GM19328 (cell line): ENCODE measurements around the gene MRNIP.

Experiments used
- ATAC-seq: cut with Tn5 transposase; IDR thresholded peaks from one replicate; pipeline ENCODE4 v1.9.1; 2021; ENCODE audit warnings: mild to moderate bottlenecking, moderate library complexity; ENCODE audit not compliant: unreplicated experiment

Gene MRNIP

DNA sequence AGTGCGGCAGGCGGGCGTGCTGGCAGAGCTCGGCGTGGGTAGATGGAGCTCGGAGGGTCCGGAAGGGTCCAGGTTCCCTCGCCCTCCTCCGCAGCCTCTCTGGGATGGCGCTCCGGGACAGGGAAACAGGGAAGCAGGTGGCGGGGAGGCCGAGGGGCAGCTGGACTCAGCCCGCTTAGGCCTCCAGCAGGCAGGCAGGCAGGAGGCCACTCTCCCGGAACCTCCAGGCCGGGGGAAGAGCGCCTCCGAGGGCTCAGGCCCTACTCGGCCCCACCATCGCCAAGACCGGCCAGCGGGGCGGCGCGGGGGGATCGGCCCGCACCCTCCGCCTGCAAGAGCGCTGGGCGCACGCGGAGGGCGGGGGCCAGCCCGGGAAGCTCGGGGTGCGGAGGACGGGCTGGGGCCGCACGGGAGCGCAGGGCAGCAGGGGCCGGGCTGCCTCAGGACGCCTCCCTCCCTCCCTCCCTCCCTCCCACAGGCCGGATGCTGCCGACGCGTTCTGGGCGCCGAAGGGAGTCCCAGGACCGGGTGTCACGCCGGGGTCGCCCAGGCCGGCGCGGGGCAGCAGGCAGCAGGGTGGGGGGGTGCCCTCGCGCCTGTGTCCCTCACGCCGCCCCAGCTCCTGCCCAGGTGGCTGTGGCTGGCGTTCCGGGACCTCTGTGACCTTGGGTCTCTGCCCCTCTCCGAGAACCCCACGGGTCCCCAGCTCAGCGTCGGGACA is 52.9 kb downstream of the MRNIP start:
- ATAC-seq, result peak; percentile 8

DNA sequence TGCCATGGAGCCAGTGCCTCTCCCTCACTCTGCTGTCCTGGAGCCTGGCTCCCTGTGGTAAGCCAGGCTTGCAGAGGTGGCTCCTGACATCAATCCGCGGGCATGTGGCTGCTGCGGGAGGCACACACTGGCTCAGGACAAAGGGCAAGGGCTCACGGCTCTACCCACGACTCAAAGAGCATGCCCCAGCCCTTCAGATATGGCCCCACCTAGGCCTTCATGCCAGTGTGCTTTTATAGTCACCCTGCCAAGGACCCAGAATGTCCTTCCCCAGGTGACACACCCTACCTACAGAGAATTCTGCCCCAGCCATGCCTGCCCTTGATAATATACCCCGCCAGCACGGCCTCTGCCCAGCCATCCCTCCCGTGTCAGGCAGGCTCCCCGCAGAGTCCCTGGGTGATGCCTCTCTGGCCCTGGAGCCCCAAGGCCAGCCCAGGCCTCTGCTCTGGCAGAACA is 53.5 kb downstream of the MRNIP start:
- no peak for ATAC-seq

DNA sequence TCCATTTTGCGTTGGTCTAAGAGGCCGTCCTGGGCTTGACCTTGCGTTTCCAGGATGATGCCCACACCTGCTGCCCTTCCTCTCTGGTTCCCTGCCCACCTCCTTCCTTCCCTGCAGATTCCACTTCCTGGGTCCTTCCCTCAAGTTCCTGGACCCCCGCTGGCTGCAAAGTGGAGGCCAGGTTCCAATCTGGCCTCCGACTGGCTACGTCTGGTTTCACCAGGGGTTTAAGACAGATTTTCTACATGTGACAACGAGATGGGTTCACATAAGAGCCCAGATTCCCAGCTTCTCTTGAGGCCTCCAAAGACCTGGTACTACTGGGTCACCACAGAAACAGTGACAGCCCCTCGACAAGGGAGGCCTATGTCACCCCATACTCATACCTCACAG is 54.1 kb downstream of the MRNIP start:
- ATAC-seq, result no peak

DNA sequence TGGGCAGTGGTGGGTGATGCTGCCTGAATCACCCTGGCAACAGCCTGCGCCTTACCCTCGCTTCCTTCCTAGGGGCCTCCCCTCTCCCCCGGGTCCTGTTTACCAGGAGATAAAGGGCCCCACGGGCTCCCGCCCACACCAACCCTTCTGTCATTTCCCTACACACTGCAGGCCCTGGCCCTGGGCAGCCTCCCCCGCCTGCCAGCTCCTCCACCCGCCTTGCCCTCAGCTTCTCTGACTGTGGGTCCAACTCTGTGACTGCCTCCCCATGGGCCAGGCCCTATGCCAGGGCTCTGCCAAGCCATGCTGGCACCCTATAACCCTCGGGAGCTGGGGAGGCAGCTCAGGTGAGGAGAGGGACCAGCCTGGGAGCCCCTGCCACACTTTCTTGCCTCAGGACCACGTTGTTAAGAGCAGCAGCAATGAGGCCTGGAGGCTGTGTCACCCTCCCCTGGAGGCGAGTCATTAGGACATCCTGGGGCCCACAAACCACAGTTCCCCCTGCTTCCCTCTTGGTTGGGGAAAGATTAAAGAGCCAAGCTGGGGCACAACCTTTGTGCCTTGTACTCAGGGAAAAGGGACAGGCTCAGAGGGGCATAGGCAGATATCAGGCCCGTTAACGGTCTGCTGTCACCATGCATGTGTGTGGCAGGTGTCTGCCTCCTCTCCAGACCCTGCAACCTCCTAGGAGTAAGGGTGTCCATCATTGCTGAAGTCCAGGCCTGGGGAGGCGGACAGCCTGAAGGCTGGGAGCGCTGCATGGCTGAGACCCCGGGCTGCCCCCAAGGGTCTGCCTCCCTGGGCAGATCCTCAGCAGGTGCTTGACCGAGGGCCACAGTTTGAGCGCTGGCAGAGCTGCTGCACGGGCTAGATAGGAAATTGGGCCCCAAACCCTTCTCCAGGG is 54.7 kb downstream of the MRNIP start:
- no peak for ATAC-seq

DNA sequence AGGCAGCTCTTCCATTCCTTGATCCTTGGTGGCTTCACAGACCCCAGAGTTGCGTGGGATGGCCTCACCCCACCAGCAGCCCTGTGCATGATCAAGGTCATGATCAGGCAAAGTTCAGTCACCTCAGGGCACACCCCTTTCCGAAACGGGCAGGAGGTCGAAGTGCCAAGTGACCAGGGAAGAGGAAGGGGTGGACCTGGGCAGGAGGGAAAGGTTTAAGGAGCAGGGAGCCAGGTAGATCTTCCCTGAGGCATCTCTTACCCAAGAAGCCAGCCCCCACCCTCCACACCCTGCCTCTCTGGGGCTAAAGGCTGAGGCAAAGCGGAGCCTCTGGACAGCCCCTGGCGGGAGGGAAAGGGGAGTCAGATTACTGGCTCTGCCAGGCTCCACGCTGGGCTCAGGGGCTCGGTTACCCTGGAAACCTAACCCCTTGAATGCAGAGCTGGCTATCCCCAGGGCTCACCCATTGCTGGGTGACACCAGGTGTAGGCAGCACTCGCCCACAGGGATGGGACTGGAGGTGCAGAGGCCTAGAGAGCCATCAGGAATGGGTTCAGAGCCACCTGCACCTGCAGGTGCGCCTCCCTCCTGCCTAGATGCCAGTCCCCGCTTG is 55.6 kb downstream of the MRNIP start:
- no peak for ATAC-seq

DNA sequence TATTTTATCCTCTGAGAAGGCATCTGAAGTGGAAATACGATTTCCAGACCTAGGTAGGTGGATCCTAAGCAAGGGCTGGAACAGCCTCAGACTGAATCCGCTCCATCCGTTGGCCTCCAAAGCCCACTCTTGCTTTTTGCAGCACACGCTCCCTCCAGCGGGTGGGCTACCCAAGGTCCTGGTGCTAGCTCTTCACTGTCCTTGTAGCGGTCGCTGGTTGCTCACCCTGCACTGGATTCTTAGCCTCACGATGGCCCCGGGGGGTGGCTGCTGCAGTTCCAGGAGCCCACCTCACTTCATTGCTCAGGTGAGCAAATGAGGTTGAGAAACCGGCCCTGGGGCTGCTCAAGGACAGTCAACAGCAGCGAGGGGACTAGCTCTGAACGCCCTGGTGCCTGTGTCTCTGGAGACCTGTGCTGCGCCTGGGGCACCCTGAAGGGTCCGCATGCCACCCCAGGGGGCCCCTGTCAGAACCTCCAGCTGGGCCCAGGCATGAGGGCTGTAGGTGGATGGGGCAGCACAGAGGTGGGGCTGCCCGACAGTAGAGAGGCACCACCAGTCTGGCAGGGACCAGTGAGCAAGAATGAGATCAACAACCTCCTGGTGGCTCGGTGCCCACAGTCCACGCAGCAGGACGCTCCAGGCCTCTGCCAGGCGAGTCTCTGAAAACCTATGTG is 56.3 kb downstream of the MRNIP start:
- no peak for ATAC-seq

DNA sequence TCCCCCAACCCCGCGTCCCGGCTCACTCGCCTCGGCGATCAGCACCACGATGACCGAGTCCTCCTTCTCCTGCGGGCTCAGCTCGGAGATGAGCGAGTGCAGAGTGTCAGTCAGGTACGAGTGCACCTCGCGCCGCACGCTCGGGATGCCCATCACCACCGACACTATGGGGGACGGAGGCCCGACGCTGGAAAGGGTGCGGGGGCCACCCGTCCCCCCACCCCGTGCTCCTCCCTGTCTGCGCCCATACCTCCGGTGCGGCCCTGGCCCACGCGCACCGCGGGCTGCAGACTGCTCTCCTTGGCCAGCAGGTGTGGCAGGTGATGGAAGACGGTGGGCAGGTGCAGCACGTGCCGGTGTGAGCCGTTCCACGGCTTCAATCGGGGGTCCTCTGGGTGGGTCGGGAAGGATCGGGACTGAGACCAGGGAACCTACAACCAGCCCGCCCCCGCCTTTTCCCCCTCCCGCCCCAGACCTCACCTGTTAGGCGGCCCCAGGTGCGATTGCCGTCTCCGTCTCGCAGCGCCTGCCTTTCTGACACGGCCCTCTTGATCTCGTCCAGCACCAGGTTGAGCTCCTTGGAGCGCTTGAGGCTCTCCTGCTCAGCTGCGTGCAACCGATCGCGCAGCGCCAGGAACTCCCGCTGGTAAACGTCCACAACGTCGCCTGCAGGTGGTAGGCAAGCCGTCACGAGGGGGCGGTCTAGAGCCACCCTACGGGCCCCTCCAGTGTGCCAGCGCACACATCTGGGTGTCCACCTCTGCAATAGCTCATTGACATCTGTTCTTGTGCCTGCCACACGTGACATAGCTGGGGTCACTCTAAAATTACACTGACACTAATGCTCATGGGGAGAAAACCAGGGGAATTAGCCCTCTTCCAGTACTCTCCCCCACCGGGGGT is 57.1 kb downstream of the MRNIP start:
- no peak for ATAC-seq

DNA sequence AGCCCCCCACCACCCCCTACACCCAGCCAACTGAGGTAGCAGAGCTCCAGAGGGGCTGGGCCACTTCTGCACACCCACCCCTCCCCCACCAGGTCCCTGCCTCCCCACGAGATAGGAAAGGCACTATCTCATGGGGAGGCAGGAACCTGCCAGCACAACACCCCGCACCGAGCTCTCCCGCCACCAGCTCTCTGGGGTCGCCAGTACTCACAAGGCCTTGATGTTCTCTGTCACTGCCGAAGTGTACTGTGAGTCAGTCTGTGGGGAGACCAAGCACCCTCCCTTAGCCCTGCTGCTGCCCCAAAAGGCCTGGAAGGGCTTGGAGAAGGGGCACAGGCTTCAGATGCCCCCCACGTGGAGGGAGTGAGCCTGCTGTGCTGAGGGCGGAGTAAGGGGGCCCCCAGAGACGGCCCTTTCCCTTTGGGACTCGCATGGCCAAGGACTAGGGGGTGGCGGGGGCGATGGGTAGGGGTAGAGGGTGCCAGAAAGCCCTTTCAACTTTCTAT is 57.9 kb downstream of the MRNIP start:
- no peak for ATAC-seq

DNA sequence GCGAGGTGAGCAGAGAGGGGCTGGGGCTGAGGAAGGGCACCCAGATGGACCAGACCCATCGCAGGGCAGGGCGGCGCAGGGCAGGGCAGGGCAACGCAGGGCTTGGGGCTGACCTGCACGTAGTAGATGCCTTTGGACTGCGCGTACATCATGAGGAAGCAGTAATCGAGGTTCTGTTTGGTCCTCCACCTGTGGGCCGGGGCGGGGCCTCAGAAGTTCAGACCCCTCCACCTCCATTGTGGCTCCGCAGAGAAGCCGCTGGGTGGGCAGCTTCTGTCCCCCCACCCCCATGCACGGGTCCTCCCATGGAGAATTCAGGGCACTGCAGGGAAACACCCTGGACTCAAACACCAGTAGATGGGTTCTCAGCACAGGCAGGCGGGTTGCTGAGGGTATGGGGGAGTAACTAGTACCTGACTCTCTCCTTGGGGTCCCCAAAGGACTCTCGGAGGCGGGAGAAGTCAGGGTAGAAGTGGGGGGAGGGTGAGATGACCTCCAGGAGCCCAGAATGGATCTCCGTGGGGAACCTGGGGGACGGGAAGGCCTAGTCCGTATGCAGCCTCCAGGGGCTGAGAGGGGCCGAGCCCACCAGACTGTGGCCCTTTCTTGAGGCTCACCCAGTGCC is 58.4 kb downstream of the MRNIP start:
- ATAC-seq, result no peak

DNA sequence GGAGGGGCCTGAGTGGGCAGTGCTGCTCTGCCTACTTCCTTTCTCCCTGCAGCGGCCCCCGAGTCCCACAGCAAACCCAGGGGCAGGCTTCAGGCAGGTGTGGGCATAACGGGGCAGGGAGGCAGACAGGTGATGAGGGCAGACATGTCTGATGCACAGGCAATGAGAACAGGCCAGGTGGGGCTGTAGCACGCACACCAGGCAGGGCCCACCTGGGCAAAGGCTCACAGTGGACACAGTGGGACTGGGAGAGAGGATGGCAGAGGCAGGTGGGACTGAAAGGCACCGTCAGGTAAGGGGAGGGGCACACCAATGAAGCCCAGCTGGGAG is 59.0 kb downstream of the MRNIP start:
- no peak for ATAC-seq

DNA sequence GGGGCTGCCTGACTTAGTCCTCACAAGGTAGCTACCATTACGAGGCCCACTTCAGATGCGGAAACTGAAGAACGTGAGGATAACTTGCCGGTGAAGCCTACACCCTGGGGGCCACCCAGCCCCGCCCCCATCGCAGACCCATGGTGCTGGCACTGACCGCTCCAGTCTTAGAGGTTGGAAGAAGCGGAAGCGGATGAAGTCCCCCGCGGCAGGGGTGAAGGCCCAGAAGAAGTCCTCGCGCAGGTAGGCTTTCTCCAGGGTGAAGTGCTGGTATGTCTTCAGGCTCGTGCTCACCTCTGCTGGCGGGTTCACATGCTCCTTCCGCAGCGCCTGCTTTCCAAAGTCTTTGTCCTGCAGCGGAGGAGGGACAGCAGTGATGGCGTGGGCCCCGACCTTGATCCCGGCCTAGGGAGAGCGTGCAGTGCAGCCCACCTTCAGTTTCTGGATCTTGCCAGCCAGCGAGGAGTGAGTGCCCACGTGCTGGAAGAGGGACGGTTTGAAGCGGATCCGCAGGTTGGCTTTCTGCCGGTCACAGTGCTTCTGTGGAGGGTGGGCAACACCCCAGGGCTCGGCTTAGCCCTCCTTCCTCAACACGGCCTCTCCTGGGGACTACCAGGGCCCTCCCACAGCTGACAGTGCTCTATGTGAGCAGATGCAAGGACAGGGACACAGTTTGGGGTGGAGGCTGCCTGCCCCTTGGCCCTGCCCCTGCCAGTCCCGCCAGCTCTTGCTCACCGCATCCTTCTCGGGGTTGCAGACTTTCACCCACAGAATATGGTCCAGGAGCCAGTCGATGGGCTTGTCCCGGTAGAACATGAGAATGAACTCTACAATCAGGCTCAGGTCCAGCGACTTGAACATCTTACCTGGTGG is 59.6 kb downstream of the MRNIP start:
- no peak for ATAC-seq

DNA sequence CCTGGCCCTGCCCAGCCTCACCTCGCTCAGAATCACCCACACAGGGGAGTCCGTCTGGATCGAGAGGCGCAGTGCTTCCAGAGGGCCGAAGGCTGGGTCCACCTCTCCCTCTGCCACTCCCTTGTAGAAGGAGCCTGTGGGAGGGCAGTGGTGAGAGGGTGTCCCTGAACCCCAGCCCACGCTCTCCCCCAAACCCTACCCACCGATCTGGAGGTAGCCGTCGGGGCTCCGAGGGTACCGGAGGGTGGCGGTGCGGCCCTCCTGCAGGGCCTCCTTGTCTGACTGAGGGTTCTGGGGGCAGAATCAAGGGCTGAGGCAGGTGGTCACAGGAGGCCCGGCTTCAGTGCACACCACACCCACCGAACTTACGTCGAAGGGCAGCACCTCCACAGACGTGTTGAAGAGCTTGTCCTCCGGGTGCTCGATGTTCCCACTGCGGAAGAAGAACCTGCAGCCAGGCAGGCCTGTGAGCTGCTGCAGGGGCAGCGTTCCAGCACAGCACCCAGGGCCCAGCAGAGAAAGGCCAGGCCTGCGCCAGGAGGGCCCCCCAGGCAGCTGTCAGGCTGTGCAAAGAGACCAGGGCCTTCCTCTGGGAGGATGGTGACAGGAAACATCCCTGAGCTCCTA is 60.4 kb downstream of the MRNIP start:
- ATAC-seq, result no peak

DNA sequence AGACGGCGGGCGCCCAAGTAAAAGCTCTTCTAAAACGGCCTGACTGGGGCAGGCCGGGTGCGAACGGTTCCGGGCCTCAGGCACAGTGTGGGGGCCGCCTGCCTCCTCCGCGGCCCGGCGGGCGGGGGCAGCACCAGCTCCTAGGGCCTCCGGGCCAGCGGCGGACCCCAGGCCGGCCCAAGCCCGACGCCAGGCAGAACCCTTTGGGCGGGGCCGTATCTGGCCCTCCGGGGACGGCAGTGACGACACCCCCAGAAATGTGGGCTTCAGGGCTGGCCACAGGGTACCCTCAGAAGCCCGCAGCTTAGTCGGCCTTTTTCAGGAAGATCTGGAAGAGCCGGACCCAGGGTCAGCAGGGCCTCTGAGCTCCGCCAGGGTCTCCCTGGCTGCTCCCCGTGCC is 60.9 kb downstream of the MRNIP start:
- ATAC-seq, result no peak

DNA sequence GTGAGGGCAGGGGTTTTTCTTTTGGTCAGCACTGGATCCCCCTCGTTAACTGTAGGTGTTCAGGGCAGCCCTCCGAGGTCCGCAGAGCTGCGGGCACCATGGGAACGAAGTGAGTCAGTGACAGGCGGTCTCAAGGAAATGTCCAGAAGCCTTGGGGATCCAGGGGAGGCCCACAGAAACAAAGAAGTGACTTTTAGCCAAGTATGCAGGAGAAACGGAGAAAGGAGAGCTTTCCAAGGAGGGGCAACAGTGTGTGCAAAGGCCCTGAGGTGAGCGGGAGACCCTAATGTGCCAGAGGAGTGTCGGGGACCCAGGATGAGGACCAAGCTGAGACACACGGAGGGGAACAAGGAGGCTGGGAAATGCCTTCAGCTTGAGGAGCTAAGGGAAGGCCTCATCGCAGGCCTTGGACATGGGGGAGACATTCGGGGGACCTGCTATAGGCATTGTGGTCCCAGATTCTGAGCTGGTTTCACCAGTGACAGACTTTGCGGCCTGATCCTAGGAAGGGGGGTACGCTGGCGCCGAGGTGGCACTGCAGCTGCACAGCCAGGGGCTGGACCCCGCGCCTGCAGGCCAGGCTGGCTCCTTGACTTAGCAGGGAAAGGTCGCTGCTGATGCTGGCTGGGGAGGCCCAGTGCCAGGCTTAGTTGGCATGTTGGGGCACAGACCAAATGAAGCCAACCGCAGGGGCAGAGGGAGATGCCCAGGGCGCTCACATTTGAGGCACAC is 61.6 kb downstream of the MRNIP start:
- ATAC-seq, result no peak

DNA sequence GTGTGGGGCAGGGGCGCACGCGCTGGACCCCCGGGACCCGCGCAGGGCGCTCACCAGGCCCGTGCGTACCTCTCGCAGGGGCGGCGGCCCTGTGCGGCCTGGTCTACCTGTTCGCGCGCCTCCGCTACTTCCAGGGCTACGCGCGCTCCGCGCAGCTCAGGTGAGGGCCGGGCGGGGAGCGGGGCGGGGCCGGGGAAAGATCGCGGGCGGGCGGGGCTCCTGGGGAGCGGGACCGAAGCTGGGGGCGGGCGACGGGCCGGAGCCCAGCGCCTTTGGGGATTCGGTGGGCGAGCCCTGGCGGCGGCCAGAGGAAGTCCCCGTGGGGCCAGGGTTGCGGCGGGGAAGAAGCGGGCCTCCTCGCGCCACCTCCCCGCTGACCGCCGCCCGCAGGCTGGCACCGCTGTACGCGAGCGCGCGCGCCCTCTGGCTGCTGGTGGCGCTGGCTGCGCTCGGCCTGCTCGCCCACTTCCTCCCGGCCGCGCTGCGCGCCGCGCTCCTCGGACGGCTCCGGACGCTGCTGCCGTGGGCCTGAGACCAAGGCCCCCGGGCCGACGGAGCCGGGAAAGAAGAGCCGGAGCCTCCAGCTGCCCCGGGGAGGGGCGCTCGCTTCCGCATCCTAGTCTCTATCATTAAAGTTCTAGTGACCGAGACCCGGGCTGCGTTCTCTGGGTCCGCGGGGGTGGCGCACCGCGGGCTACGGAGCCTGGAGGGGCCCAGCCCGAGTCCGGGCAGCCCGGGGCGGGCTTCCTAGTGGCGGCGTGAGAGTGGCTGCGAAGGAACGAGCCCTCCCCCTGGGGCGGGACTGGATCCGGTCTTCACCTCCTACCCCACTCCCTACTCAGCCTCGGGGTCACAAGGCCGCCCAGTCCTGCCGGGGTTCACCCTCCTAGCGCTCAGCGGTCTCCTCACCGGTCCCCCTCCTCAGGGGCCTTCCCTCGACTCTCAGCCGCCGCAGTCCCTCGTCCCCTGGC is 62.5 kb downstream of the MRNIP start:
- ATAC-seq, result peak; percentile 68
